ENCODE data around the gene EPS15.
"Not testable (repeated sequence)": the region's sequence is repeated elsewhere in the genome, so short reads cannot be mapped to it uniquely, and the experiment has no call there.

EPS15 gene

GRCh38 chr1:51327386-51327785, 191.7 kb downstream of the EPS15 start:
- Histone ChIP-seq H3K4me1 (peaks cover 8% of the 10 kb centered on the region), H3K36me3 (replicated peaks) (no peaks in the 10 kb centered on the region), H3K9me3 (no peaks in the 10 kb centered on the region), H3K27me3 (ENCODE audit: low read depth) (no peaks in the 10 kb centered on the region), H3K4me3 (no peak overlapping the region)
- no peak for DNase-seq (ENCODE audit: low spot score in 2 of 2)
- in situ Hi-C loops (cut with MboI; ENCODE audit: low sequenced_read_pairs), result no loop called here

DNA sequence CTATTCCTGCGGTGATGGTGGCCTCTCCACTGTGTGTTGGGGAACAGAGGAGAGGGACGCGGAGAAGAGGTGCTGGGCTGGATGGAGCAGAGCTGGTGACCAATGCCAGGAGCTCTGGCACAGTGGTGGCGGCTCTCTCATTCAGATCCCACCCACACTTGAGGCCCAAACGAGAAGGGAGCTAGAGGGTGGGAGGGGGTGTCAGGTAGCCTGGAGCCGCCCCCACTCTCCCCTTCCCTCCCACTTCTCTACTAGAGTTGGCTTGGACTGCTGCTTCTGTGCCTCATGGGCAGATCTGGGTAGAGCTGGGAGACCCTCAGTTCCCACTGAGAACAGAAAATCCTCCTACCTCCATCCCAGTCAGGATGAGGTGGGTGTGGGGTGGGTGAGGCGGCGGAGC, 192.2 kb downstream of the EPS15 start:
- H3K4me1 ChIP-seq, result peaks cover 8% of the 10 kb centered on the region
- in situ Hi-C loops (cut with MboI; ENCODE audit: low sequenced_read_pairs), result no loop called here
- H3K36me3 ChIP-seq (replicated peaks), result no peaks in the 10 kb centered on the region
- DNase-seq (ENCODE audit: low spot score in 2 of 2), result no peak
- H3K27me3 ChIP-seq (ENCODE audit: low read depth), result no peaks in the 10 kb centered on the region
- H3K4me3 ChIP-seq, result no peak overlapping the region
- no peaks in the 10 kb centered on the region for H3K9me3 ChIP-seq

GRCh38 chr1:51325878-51326755, 192.9 kb downstream of the EPS15 start:
- in situ Hi-C loops (cut with MboI; ENCODE audit: low sequenced_read_pairs), result no loop called here
- no peak overlapping the region for H3K4me3 ChIP-seq
- no peaks in the 10 kb centered on the region for H3K27me3 ChIP-seq (ENCODE audit: low read depth)
- peaks cover 5% of the 10 kb centered on the region for H3K4me1 ChIP-seq
- DNase-seq (ENCODE audit: low spot score in 2 of 2), result no peak
- no peaks in the 10 kb centered on the region for H3K9me3 ChIP-seq
- no peaks in the 10 kb centered on the region for H3K36me3 ChIP-seq (replicated peaks)

GRCh38 chr1:51325391-51325790, 193.7 kb downstream of the EPS15 start:
- no peaks in the 10 kb centered on the region for H3K4me1 ChIP-seq
- in situ Hi-C loops (cut with MboI; ENCODE audit: low sequenced_read_pairs), result no loop called here
- no peak for DNase-seq (ENCODE audit: low spot score in 2 of 2)
- no peak overlapping the region for H3K4me3 ChIP-seq
- no peaks in the 10 kb centered on the region for H3K27me3 ChIP-seq (ENCODE audit: low read depth)
- H3K9me3 ChIP-seq, result no peaks in the 10 kb centered on the region
- no peaks in the 10 kb centered on the region for H3K36me3 ChIP-seq (replicated peaks)

DNA sequence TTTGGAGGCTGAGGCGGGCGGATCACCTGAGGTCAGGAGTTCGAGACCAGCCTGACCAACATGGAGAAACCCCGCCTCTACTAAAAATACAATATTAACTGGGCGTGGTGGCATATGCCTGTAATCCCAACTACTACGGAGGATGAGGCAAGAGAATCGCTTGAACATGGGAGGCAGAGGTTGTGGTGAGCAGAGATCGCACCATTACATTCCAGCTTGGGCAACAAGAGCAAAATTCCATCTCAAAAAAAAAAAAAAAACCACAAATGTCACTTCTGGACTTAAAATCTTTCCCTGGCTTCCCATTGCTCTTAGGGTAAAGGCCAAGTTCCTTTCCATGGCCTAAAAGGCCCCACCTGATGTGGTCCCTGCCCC, 194.1 kb downstream of the EPS15 start:
- H3K9me3 ChIP-seq; H3K27me3 ChIP-seq (ENCODE audit: low read depth); DNase-seq (ENCODE audit: low spot score in 2 of 2); H3K4me3 ChIP-seq; in situ Hi-C loops (cut with MboI; ENCODE audit: low sequenced_read_pairs); H3K4me1 ChIP-seq; H3K36me3 ChIP-seq (replicated peaks): not testable (repeated sequence)

GRCh38 chr1:51324251-51325010, 194.6 kb downstream of the EPS15 start:
- DNase-seq (ENCODE audit: low spot score in 2 of 2), result no peak
- in situ Hi-C loops (cut with MboI; ENCODE audit: low sequenced_read_pairs), result no loop called here
- no peaks in the 10 kb centered on the region for H3K4me1 ChIP-seq
- H3K36me3 ChIP-seq (replicated peaks), result no peaks in the 10 kb centered on the region
- no peaks in the 10 kb centered on the region for H3K27me3 ChIP-seq (ENCODE audit: low read depth)
- no peak overlapping the region for H3K4me3 ChIP-seq
- no peaks in the 10 kb centered on the region for H3K9me3 ChIP-seq

DNA sequence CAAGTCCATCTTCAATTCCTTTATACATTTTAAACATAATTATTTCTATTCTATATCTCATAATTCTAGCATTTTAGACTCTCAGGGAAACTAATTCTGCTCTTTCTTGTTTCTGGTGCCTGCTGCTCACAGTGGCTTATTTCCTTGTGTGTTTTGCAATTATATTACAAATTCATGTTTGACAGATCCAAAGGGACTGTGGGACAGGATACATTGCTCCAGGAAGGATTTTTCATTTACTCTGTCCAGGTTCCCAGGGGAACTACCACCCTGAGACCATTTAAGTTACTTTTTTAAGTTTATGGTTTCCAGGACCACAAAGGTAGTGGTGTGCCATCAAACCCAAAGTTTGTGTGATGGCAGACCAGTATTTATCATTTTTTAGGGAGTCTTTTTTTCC, 195.3 kb downstream of the EPS15 start:
- DNase-seq (ENCODE audit: low spot score in 2 of 2), result no peak
- in situ Hi-C loops (cut with MboI; ENCODE audit: low sequenced_read_pairs), result no loop called here

DNA sequence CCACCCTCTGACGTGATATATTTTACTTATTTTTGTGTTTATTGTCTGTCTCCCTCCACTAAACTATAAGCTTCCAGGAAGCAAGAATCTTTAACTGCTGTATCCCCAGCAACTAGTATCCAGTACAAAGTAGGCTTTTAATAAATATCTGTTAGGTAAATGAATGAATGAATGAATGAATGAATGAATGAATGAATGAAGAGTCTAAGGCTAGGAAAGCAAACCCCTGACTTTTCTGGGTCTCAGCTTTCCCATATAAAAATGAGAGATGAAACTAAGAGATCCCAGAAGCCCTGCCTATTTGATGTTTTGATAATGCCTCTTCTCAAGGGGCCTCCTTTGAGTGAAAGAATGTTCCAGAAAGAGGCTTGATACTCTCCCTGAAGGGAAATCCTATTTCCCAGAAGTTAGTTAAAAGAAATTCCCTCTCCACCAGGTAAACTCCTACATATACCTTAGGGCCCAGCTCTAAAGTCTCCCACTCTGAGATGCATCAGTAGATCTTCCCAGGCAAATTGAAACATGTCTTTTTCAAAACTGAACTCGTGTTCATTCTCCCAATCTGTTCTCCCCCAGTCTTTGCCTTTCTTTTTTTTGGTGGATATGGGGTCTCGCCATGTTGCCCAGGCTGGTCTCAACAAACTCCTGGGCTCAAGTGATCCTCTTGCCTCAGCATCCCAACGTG, 196.5 kb downstream of the EPS15 start:
- H3K9me3 ChIP-seq, result no peaks in the 10 kb centered on the region
- DNase-seq (ENCODE audit: low spot score in 2 of 2), result no peak
- H3K27me3 ChIP-seq (ENCODE audit: low read depth), result no peaks in the 10 kb centered on the region
- in situ Hi-C loops (cut with MboI; ENCODE audit: low sequenced_read_pairs), result no loop called here
- no peak overlapping the region for H3K4me3 ChIP-seq
- H3K36me3 ChIP-seq (replicated peaks), result no peaks in the 10 kb centered on the region
- H3K4me1 ChIP-seq, result no peaks in the 10 kb centered on the region

More for the DNA sequence above, 195.3 kb downstream of the EPS15 start:
- H3K9me3 ChIP-seq, result no peaks in the 10 kb centered on the region
- no peaks in the 10 kb centered on the region for H3K36me3 ChIP-seq (replicated peaks)
- H3K4me3 ChIP-seq, result no peak overlapping the region
- H3K27me3 ChIP-seq (ENCODE audit: low read depth), result no peaks in the 10 kb centered on the region
- no peaks in the 10 kb centered on the region for H3K4me1 ChIP-seq

DNA sequence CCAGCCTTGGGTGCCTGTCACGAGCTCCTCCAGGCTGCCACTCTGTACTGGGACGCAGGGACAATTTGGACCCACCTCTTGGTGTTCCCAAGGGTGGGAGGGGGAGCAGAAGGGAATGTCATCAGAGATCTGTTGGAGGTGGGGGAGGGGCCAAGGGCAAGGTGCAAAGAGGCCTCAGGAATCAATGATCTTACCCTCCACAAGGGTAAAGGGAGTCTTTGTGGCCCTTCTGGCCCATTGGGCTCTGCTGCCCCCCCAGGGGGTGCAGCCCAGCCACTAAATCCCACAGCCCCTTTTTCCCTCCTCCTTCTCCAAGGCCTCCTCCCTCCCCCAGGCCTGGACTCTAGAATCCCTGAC, 197.2 kb downstream of the EPS15 start:
- Histone ChIP-seq H3K9me3 (no peaks in the 10 kb centered on the region), H3K36me3 (replicated peaks) (no peaks in the 10 kb centered on the region), H3K4me1 (no peaks in the 10 kb centered on the region), H3K27me3 (ENCODE audit: low read depth) (no peaks in the 10 kb centered on the region), H3K4me3 (no peak overlapping the region)
- no peak for DNase-seq (ENCODE audit: low spot score in 2 of 2)
- in situ Hi-C loops (cut with MboI; ENCODE audit: low sequenced_read_pairs), result no loop called here

- Histone ChIP-seq H3K4me3 (no peak overlapping the region), H3K36me3 (replicated peaks) (no peaks in the 10 kb centered on the region), H3K9me3 (no peaks in the 10 kb centered on the region), H3K4me1 (no peaks in the 10 kb centered on the region), H3K27me3 (ENCODE audit: low read depth) (no peaks in the 10 kb centered on the region)
- in situ Hi-C loops (cut with MboI; ENCODE audit: low sequenced_read_pairs), result no loop called here
- DNase-seq (ENCODE audit: low spot score in 2 of 2), result no peak
Measured at GRCh38 chr1:51320967-51321923, 197.8 kb downstream of the EPS15 start.

GRCh38 chr1:51317798-51318197, 201.3 kb downstream of the EPS15 start:
- no peak overlapping the region for H3K4me3 ChIP-seq
- H3K4me1 ChIP-seq, result no peaks in the 10 kb centered on the region
- no peaks in the 10 kb centered on the region for H3K36me3 ChIP-seq (replicated peaks)
- no peaks in the 10 kb centered on the region for H3K9me3 ChIP-seq
- in situ Hi-C loops (cut with MboI; ENCODE audit: low sequenced_read_pairs), result loop anchor here (10.0 kb wide), 1 partner anchor 63 kb away; no protein-coding TSS in a partner anchor
- H3K27me3 ChIP-seq (ENCODE audit: low read depth), result no peaks in the 10 kb centered on the region
- DNase-seq (ENCODE audit: low spot score in 2 of 2), result no peak

- no peaks in the 10 kb centered on the region for H3K4me1 ChIP-seq
- in situ Hi-C loops (cut with MboI; ENCODE audit: low sequenced_read_pairs), result loop anchor here (10.0 kb wide), 1 partner anchor 62 kb away; no protein-coding TSS in a partner anchor
- no peaks in the 10 kb centered on the region for H3K9me3 ChIP-seq
- H3K36me3 ChIP-seq (replicated peaks), result no peaks in the 10 kb centered on the region
- H3K4me3 ChIP-seq, result no peak overlapping the region
- no peaks in the 10 kb centered on the region for H3K27me3 ChIP-seq (ENCODE audit: low read depth)
- no peak for DNase-seq (ENCODE audit: low spot score in 2 of 2)
Measured at GRCh38 chr1:51316846-51317120, 202.3 kb downstream of the EPS15 start.

DNA sequence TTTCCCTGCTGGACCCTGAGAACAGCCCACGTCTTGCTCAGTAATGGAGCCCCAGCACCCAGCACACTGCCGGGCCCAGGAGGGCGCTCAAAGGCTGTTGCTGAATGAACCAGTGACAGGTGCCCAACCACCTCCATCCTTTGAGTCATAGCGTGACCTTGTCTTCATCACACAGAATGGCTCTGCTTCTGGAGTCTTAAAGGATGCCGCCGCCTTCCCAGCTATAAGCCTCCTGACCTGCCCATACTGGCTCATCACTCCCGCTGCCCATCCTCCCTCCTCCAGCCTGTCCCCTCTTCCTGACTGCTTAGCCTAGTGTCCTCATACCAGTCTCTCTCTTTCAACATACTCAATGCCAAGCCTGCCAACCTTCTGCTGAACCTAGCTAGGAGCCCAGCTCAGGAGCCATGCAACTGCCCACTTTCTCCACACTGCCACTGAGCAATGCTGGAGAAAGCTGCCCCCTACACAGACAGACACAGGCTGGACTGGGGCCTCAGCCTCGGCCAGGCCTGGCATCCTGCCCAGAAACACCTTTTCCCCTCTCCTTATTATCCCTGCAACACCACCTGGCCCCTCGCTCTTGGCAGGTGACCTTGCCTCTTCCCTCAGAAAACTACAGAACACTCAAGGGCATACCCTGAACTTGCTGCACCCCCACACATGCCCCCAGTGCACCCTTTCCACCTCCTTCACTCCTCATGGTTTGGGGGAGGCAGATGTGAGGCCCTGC, 202.8 kb downstream of the EPS15 start:
- in situ Hi-C loops (cut with MboI; ENCODE audit: low sequenced_read_pairs), result loop anchor here (10.0 kb wide), 1 partner anchor 61 kb away; no protein-coding TSS in a partner anchor
- no peaks in the 10 kb centered on the region for H3K27me3 ChIP-seq (ENCODE audit: low read depth)
- H3K9me3 ChIP-seq, result no peaks in the 10 kb centered on the region
- H3K4me1 ChIP-seq, result no peaks in the 10 kb centered on the region
- no peak for DNase-seq (ENCODE audit: low spot score in 2 of 2)
- H3K36me3 ChIP-seq (replicated peaks), result no peaks in the 10 kb centered on the region
- no peak overlapping the region for H3K4me3 ChIP-seq
